Measurements from ENCODE around the gene APEX2.

DNA sequence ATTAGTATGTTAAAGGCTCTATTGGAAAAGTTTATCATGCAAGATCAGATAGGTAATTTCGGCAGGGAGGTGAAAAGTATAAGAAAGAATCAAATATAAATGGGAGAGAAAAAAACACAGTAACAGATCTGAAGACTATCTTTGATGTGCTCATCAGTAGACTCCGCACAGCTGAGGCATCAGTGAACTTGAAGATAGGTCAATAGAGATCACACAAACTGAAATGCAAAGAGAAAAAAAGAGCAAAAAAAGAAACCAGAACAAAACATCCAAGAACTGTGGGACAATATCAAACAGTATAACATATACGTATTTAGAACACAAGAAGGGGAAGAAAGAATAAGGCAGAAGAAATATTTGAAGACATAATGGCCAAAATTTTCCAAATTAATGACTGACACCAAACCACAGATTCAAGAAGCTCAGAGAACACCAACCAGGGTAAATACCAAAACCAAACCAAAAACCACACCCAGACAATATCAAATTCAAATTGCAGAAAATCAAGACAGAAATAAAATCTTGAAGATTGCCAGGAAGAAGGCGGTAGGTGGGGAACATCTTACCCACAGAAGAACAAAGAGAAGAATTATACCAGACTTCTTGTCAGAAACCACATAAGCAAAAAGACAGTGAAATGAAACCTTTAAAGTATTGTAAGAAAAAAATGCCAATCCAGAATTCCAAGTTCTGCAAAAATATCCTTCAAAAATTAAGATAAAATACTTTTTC is 35.2 kb upstream of the APEX2 start:
- TF ChIP-seq, protein P1, sequence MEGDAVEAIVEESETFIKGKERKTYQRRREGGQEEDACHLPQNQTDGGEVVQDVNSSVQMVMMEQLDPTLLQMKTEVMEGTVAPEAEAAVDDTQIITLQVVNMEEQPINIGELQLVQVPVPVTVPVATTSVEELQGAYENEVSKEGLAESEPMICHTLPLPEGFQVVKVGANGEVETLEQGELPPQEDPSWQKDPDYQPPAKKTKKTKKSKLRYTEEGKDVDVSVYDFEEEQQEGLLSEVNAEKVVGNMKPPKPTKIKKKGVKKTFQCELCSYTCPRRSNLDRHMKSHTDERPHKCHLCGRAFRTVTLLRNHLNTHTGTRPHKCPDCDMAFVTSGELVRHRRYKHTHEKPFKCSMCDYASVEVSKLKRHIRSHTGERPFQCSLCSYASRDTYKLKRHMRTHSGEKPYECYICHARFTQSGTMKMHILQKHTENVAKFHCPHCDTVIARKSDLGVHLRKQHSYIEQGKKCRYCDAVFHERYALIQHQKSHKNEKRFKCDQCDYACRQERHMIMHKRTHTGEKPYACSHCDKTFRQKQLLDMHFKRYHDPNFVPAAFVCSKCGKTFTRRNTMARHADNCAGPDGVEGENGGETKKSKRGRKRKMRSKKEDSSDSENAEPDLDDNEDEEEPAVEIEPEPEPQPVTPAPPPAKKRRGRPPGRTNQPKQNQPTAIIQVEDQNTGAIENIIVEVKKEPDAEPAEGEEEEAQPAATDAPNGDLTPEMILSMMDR (conservative IDR thresholded peaks at IDR 0.05 in 1 of 2, IDR thresholded peaks at IDR 0.05 in 1 of 2; ENCODE audit: extremely low read depth in 1 of 2, insufficient read depth in 1 of 2, low read depth in 1 of 2, low read length in 2 of 2), result no peak
- TF ChIP-seq EZH2 (IDR thresholded peaks at IDR 0.05; ENCODE audit: borderline replicate concordance, low read length), result no peak
